ENCODE measurements around the gene IL10RA. TPM values are rescaled to one million over a fixed set of nuclear protein-coding genes. Genes with fewer than 3 reads are reported as not detected.

IL10RA gene
- total RNA-seq, 4 donors from 2014 or later: 14.3 to 34.9 (median 20.9) TPM

DNA sequence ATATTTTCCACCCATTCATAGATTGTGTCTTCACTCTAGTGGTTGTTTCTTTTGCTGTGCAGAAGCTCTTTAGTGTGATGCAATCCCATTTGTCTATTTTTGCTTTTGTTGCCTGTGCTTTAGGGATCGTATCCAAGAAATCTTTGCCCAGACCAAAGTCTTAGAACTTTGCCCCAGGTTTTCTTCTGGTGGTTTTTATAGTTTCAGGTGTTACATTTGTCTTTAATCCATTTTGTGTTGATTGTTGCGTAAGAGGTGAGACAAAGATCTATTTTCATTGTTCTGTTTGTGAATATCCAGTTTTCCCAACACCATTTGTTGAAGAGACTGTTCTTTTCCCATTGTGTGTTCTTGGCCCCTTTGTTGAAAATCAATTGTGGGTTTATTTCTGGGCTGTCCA, 6.4 kb downstream of the IL10RA start:
- H3K27me3 ChIP-seq: peaks cover 0 to 10% (median 0%) of the 10 kb centered on the region in 4 donors
- 90% methylated on average over 2 of the region's 2 CpGs for WGBS
- no peak overlapping the region for H3K4me3 ChIP-seq
- H3K4me1 ChIP-seq: no peaks in the 10 kb centered on the region
- H3K9me3 ChIP-seq: no peaks in the 10 kb centered on the region
- no peak for DNase-seq (ENCODE audit: extremely low spot score)
- H3K27ac ChIP-seq (replicated peaks in 1 of 4): no peak overlapping the region
- H3K36me3 ChIP-seq: peaks cover 0 to 19% (median 2%) of the 10 kb centered on the region in 4 donors
- intact Hi-C loops (cut with DNase I): no loop called here
- TF ChIP-seq POLR2AphosphoS5 (IDR thresholded peaks at IDR 0.05): no peak
- TF ChIP-seq EP300 (IDR thresholded peaks at IDR 0.05): no peak
- TF ChIP-seq, protein P1, sequence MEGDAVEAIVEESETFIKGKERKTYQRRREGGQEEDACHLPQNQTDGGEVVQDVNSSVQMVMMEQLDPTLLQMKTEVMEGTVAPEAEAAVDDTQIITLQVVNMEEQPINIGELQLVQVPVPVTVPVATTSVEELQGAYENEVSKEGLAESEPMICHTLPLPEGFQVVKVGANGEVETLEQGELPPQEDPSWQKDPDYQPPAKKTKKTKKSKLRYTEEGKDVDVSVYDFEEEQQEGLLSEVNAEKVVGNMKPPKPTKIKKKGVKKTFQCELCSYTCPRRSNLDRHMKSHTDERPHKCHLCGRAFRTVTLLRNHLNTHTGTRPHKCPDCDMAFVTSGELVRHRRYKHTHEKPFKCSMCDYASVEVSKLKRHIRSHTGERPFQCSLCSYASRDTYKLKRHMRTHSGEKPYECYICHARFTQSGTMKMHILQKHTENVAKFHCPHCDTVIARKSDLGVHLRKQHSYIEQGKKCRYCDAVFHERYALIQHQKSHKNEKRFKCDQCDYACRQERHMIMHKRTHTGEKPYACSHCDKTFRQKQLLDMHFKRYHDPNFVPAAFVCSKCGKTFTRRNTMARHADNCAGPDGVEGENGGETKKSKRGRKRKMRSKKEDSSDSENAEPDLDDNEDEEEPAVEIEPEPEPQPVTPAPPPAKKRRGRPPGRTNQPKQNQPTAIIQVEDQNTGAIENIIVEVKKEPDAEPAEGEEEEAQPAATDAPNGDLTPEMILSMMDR (IDR thresholded peaks at IDR 0.05): no peak
- TF ChIP-seq POLR2A (IDR thresholded peaks at IDR 0.05; ENCODE audit: low read depth): no peak

DNA sequence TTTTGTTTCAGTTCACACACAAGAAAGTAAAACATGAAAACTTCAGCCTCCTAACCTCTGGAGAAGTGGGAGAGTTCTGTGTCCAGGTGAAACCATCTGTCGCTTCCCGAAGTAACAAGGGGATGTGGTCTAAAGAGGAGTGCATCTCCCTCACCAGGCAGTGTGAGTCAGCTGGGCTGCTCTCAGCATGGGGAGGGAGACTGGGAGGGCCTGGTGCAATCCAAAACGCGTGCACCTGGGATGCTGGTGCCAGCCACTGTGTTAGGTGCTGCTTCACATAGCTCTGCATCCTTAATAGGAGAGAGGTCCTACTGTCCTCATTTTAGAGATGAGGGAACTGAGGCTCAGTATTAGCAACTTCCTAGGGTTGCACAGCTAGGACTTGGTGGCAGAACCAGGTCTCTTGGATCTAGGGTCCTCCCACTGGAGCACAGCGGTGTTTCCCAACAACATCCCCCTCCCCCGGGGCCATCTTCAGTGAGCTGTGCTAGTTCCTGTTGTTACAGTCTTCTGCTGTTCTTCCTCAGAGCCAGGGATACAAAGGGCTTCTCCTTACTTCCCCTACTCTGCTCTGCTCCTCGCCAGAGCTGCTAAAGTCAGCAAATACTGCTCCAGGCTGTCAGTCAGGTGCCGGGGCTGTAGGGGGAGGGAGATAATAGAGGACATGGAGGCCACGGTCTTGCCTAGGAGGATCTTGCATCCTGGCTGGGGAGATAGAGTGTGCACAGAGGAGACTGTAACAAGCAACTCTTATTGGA, 8.0 kb downstream of the IL10RA start:
- TF ChIP-seq EP300 (IDR thresholded peaks at IDR 0.05): no peak
- TF ChIP-seq POLR2A (IDR thresholded peaks at IDR 0.05; ENCODE audit: low read depth): no peak
- no peak for TF ChIP-seq POLR2AphosphoS5 (IDR thresholded peaks at IDR 0.05)
- Histone ChIP-seq H3K36me3 (peaks cover 0 to 19% (median 4%) of the 10 kb centered on the region in 4 donors), H3K27me3 (peaks cover 0 to 3% (median 0%) of the 10 kb centered on the region in 4 donors), H3K27ac (replicated peaks in 1 of 4) (no peak overlapping the region), H3K4me1 (no peaks in the 10 kb centered on the region), H3K4me3 (no peak overlapping the region), H3K9me3 (no peaks in the 10 kb centered on the region)
- DNase-seq (ENCODE audit: extremely low spot score): no peak
- intact Hi-C loops (cut with DNase I): no loop called here
- 66% methylated on average over 8 of the region's 9 CpGs for WGBS

DNA sequence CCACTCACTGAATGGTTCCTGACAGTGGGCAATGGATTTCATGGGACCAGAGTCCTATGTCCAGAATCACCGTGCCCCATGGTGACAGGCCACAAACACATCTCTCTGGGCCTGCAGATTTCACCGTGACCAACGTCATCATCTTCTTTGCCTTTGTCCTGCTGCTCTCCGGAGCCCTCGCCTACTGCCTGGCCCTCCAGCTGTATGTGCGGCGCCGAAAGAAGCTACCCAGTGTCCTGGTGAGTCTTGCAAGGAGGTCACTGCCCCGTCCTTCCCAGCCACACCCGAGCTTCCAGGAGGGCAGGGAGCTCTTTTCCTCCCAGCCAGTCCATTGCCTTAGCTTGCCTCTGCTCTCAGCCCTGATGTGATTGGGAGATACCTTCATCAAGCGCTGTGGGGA, 9.3 kb downstream of the IL10RA start:
- TF ChIP-seq POLR2A (IDR thresholded peaks at IDR 0.05; ENCODE audit: low read depth) (no peak), EP300 (IDR thresholded peaks at IDR 0.05) (no peak), POLR2AphosphoS5 (IDR thresholded peaks at IDR 0.05) (no peak)
- TF ChIP-seq, protein P1 (IDR thresholded peaks at IDR 0.05): no peak
- Histone ChIP-seq H3K4me3 (no peak overlapping the region), H3K27ac (replicated peaks in 1 of 4) (no peak overlapping the region), H3K9me3 (no peaks in the 10 kb centered on the region), H3K27me3 (no peaks in the 10 kb centered on the region), H3K36me3 (peaks cover 0 to 19% (median 4%) of the 10 kb centered on the region in 4 donors), H3K4me1 (no peaks in the 10 kb centered on the region)
- DNase-seq (ENCODE audit: extremely low spot score): no peak
- intact Hi-C loops (cut with DNase I): no loop called here
- WGBS: 97% methylated on average over 11 of the region's 11 CpGs

DNA sequence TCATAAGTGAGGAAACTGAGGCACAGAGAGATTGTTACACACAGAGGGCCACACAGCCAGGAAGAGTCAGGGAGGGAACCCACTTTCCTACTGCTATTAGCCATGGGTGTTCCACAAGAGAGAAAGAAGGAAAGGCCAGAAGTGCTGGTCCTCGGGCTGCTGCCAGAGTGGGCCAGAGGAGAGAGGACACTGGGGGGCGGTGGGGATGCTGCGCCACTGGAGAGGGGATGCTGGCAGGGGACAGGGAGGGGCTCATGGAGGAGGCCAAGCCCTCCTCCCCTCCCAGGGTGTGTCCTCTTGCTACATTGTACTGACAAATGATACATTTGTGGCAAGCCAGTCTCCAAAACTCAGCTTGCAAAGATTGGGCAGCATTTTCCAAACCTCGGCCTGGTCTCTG, 9.9 kb downstream of the IL10RA start:
- no peaks in the 10 kb centered on the region for H3K4me1 ChIP-seq
- no peaks in the 10 kb centered on the region for H3K9me3 ChIP-seq
- TF ChIP-seq, protein P1 (IDR thresholded peaks at IDR 0.05): no peak
- H3K4me3 ChIP-seq: no peak overlapping the region
- 84% methylated on average over 3 of the region's 4 CpGs for WGBS
- DNase-seq (ENCODE audit: extremely low spot score): no peak
- H3K27me3 ChIP-seq: no peaks in the 10 kb centered on the region
- peaks cover 0 to 19% (median 4%) of the 10 kb centered on the region in 4 donors for H3K36me3 ChIP-seq
- no peak overlapping the region for H3K27ac ChIP-seq (replicated peaks in 1 of 4)
- intact Hi-C loops (cut with DNase I): no loop called here

DNA sequence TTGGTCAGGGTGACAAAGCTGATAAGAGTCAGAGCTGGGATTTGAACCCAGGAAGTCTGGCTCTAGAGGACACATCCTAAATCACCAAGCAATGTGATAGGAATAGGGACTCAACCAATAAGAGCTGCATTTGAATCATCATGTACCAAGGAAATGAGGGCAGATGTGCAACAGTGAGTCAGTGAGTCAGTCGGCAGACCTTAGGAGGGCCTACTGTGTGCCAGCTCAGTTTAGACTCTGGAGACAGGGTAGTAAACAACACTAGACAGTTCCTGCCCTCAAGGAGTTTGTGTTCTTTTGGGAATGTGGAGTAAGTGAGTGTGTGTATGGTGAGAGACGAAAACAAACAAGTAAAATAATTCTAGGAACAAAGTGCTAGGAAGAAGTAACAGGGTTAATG, 11.2 kb downstream of the IL10RA start:
- DNase-seq (ENCODE audit: extremely low spot score): no peak
- peaks cover 0 to 19% (median 4%) of the 10 kb centered on the region in 4 donors for H3K36me3 ChIP-seq
- TF ChIP-seq, protein P1 (IDR thresholded peaks at IDR 0.05): no peak
- no peak for TF ChIP-seq POLR2AphosphoS5 (IDR thresholded peaks at IDR 0.05)
- TF ChIP-seq EP300 (IDR thresholded peaks at IDR 0.05): no peak
- TF ChIP-seq POLR2A (IDR thresholded peaks at IDR 0.05; ENCODE audit: low read depth): no peak
- 83% methylated on average over 2 of the region's 2 CpGs for WGBS
- H3K4me1 ChIP-seq: peaks cover 0 to 10% (median 2%) of the 10 kb centered on the region in 4 donors
- H3K4me3 ChIP-seq: no peak overlapping the region
- no peak overlapping the region for H3K27ac ChIP-seq (replicated peaks in 1 of 4)
- intact Hi-C loops (cut with DNase I): no loop called here
- H3K27me3 ChIP-seq: no peaks in the 10 kb centered on the region
- H3K9me3 ChIP-seq: no peaks in the 10 kb centered on the region

Data from esophagus muscularis mucosa (tissue), 4 donors.